B cell (primary cell): ENCODE data around the gene HDAC9. TPM values are rescaled to one million over a fixed set of nuclear protein-coding genes. Genes with fewer than 3 reads are reported as not detected.

Experiments used
- ATAC-seq: fragments of 200-7000 bp; cut with Tn5 transposase; one replicate; pipeline ENCODE4 v1.10.0; 2021; ENCODE audit warnings: low read depth, mild to moderate bottlenecking, moderate number of reproducible peaks, moderate library complexity
- CTCF ChIA-PET: fragments of 350-600 bp; sonication (Branson Sonifier 250); formaldehyde crosslinking; loops from one replicate; lab custom pipeline; 2021; ENCODE audit warnings: antibody characterized with exemption, inconsistent platforms; lab: Charles Lee
- POLR2A ChIA-PET: fragments of 350-600 bp; sonication (Branson Sonifier 250); formaldehyde crosslinking; loops from one replicate; lab custom pipeline; 2021; ENCODE audit warnings: antibody characterized with exemption; lab: Charles Lee
- DNase-seq: peaks from one replicate; pipeline ENCODE4 v3.0.0; 2013
- H2AFZ ChIP-seq: 2 replicates; pipeline ENCODE4 v1.6.1; 2012; ENCODE audit warnings: mild to moderate bottlenecking, low read depth, low read length; ENCODE audit not compliant: insufficient read depth, poor library complexity, severe bottlenecking
- H3K27ac ChIP-seq, 2 donors: 1 replicate in 1 of 2; 2 replicates in 1 of 2; pipeline ENCODE4 v1.5.1; 2012 to 2013; ENCODE audit warnings: low read length in 2 of 2, mild to moderate bottlenecking in 2 of 2, moderate library complexity in 1 of 2
- H3K27me3 ChIP-seq, 4 experiments: fragments of 200-600 bp in 1 of 4; sonication (generic) in 1 of 4; replicated peaks in 1 of 4; 1 replicate in 2 of 4; 2 replicates in 2 of 4; pipeline versions ENCODE4 v1.6.1 to v1.7.0; 2013 to 2016; ENCODE audit warnings: low read length in 3 of 4, mild to moderate bottlenecking in 2 of 4, mixed read lengths in 1 of 4, moderate library complexity in 1 of 4; ENCODE audit not compliant: insufficient read depth in 4 of 4, control insufficient read depth in 3 of 4; ENCODE audit errors: control extremely low read depth in 1 of 4
- H3K36me3 ChIP-seq, 2 experiments: replicated peaks in 1 of 2; 1 replicate in 1 of 2; 2 replicates in 1 of 2; pipeline versions ENCODE4 v1.6.1 to v1.7.1; 2013; ENCODE audit warnings: low read length in 1 of 2; ENCODE audit not compliant: insufficient read depth in 2 of 2, control insufficient read depth in 1 of 2; ENCODE audit errors: control extremely low read depth in 1 of 2, extremely low read depth in 1 of 2
- H3K4me1 ChIP-seq, 2 donors: fragments of 200-600 bp in 1 of 2; sonication (generic) in 1 of 2; 1 replicate in 1 of 2; 2 replicates in 1 of 2; pipeline versions ENCODE4 v1.5.1 to v1.6.1; 2013 to 2017; ENCODE audit warnings: low read length in 2 of 2; ENCODE audit not compliant: control insufficient read depth in 2 of 2, insufficient read depth in 2 of 2
- H3K4me2 ChIP-seq: replicated peaks from 2 replicates; pipeline ENCODE3; 2012; ENCODE audit warnings: mild to moderate bottlenecking, low read depth, low read length; ENCODE audit not compliant: poor library complexity, severe bottlenecking
- H3K4me3 ChIP-seq, 5 experiments: fragments of 200-600 bp in 1 of 5; sonication (generic) in 1 of 5; 1 replicate in 3 of 5; 2 replicates in 2 of 5; pipeline versions ENCODE4 v1.5.1 to v1.7.0; 2011 to 2016; ENCODE audit warnings: low read length in 4 of 5, mild to moderate bottlenecking in 4 of 5, low read depth in 2 of 5, control low read depth in 1 of 5, moderate library complexity in 1 of 5; ENCODE audit not compliant: insufficient read depth in 1 of 5; ENCODE audit errors: control extremely low read depth in 1 of 5, extremely low read depth in 1 of 5
- H3K79me2 ChIP-seq: fragments of 200-600 bp; sonication (generic); one replicate; pipeline ENCODE4 v1.6.0; 2016; ENCODE audit warnings: low read length; ENCODE audit not compliant: control insufficient read depth, insufficient read depth
- H3K9ac ChIP-seq: fragments of 200-600 bp; sonication (generic); 2 replicates; pipeline ENCODE4 v1.6.1; 2017; ENCODE audit warnings: mild to moderate bottlenecking, low read length, moderate library complexity
- H3K9me3 ChIP-seq, 3 donors: one replicate each; pipeline versions ENCODE4 v1.6.1 to v1.7.1; 2013; ENCODE audit warnings: low read length in 2 of 3; ENCODE audit not compliant: control insufficient read depth in 2 of 3, insufficient read depth in 1 of 3; ENCODE audit errors: control extremely low read depth in 1 of 3
- H4K20me1 ChIP-seq: 2 replicates; pipeline ENCODE4 v1.6.0; 2012; ENCODE audit warnings: mild to moderate bottlenecking, low read length; ENCODE audit not compliant: insufficient read depth, control insufficient read depth, poor library complexity, severe bottlenecking
- H3K27ac Mint-ChIP-seq: one replicate; pipeline ENCODE4 v1.8.0; 2021; ENCODE audit warnings: mixed read lengths
- H3K27me3 Mint-ChIP-seq: one replicate; pipeline ENCODE4 v1.8.0; 2021; ENCODE audit warnings: mixed read lengths
- H3K4me1 Mint-ChIP-seq: one replicate; pipeline ENCODE4 v1.8.0; 2021; ENCODE audit warnings: mixed read lengths
- H3K4me3 Mint-ChIP-seq: one replicate; pipeline ENCODE4 v1.8.0; 2021; ENCODE audit warnings: mixed read lengths
- H3K9me3 Mint-ChIP-seq: one replicate; pipeline ENCODE4 v1.8.0; 2022; ENCODE audit warnings: mixed read lengths; ENCODE audit not compliant: insufficient read depth
- EZH2 ChIP-seq: IDR thresholded peaks from 2 replicates; pipeline ENCODE4 v1.6.1; 2012; ENCODE audit warnings: borderline replicate concordance, low read depth, mild to moderate bottlenecking, moderate library complexity, low read length; ENCODE audit not compliant: insufficient read depth, poor library complexity, severe bottlenecking
- WGBS: methylation state at CpG from one replicate; pipeline ENCODE4 v1.1.5; 2013; ENCODE audit warnings: missing lambda C conversion rate; ENCODE audit not compliant: insufficient coverage; 5-methylcytosine and 5-hydroxymethylcytosine counted together
- intact Hi-C: fragments of 100-400 bp; cut with micrococcal nuclease; formaldehyde crosslinking; loops from one replicate; pipeline ENCODE4 v1.10.0; 2022
- polyA plus RNA-seq: library from polyadenylated mRNA; depleted of rRNA; stranded (reverse); fragments of >200 nt; gene quantifications from 2 replicates; pipeline ENCODE4 v1.2.3, GENCODE V29; 2012
- total RNA-seq, 2 donors: library from RNA; stranded (reverse); fragments of 120-200 nt in 1 of 2; gene quantifications; 1 replicate in 1 of 2; 2 replicates in 1 of 2; pipeline versions ENCODE4 v1.2.3 to v1.2.4, GENCODE V29; 2013 to 2022
- TF ChIP-seq, protein P1 (sequence below): fragments of 200-600 bp; IDR thresholded peaks from one replicate; pipeline ENCODE4 v1.8.0; 2022; ENCODE audit warnings: antibody characterized with exemption, mild to moderate bottlenecking

The HDAC9 gene
- total and polyA plus RNA-seq, 2 donors (not counting 1 experiment from before 2014, with no cell fraction given): 49.1 to 64.8 TPM

DNA sequence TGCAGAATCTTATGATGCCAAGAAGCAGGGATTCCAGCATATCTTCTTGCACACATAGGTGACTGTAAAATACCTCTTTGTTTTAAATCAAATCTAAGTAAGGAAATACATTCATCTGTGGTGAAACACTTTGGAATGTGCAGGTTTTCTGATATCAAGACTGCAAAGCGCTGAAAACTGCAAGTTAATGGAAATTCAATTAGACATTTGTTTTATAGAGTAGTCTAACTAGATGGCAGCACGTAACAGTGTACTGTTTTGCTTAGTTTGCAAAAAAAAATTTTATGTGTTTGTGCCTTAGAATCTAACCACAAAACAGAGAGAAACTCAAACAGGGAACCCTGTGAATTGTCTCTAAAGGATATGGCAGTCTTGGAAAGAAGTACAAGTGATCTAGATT, 259.2 kb downstream of the HDAC9 start:
- WGBS: no CpG with 5 or more reads among the region's 2 CpGs
- H3K4me3 Mint-ChIP-seq: no peak overlapping the region

DNA sequence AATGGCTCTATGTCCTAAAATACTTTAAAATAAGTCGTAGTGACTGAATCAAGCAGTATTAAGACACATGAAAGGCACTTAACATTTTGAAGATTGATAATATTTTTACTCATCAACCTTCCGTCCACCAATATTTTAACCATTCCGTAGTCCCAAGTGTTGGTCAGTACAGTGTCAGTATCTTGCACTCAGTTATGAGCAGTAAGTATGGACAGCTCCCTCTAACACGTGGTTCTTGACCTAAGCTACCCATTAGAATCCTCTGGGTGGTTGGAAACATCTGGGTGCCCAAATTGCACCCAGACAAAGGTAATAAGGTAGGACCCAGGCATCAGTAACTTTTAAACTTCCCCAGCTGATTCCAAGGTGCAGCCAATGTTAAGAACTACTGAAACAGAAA, 260.2 kb downstream of the HDAC9 start:
- no peak for DNase-seq
- no peak for ATAC-seq
- H4K20me1 ChIP-seq: no peaks in the 10 kb centered on the region
- Mint-ChIP-seq H3K27ac (no peak overlapping the region), H3K27me3 (no peaks in the 10 kb centered on the region), H3K4me1 (no peaks in the 10 kb centered on the region), H3K4me3 (no peak overlapping the region), H3K9me3 (no peaks in the 10 kb centered on the region)
- H3K27me3 ChIP-seq: no peaks in the 10 kb centered on the region
- no peak overlapping the region for H3K9ac ChIP-seq
- no peaks in the 10 kb centered on the region for H3K4me1 ChIP-seq
- no peak overlapping the region for H3K27ac ChIP-seq
- H3K79me2 ChIP-seq: no peaks in the 10 kb centered on the region
- H3K36me3 ChIP-seq: no peaks in the 10 kb centered on the region
- no peaks in the 10 kb centered on the region for H3K9me3 ChIP-seq
- WGBS: 80% methylated on average over 1 of the region's 4 CpGs
- no peak overlapping the region for H3K4me3 ChIP-seq
- no peak overlapping the region for H3K4me2 ChIP-seq
- no peak for TF ChIP-seq EZH2
- TF ChIP-seq, protein P1, sequence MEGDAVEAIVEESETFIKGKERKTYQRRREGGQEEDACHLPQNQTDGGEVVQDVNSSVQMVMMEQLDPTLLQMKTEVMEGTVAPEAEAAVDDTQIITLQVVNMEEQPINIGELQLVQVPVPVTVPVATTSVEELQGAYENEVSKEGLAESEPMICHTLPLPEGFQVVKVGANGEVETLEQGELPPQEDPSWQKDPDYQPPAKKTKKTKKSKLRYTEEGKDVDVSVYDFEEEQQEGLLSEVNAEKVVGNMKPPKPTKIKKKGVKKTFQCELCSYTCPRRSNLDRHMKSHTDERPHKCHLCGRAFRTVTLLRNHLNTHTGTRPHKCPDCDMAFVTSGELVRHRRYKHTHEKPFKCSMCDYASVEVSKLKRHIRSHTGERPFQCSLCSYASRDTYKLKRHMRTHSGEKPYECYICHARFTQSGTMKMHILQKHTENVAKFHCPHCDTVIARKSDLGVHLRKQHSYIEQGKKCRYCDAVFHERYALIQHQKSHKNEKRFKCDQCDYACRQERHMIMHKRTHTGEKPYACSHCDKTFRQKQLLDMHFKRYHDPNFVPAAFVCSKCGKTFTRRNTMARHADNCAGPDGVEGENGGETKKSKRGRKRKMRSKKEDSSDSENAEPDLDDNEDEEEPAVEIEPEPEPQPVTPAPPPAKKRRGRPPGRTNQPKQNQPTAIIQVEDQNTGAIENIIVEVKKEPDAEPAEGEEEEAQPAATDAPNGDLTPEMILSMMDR: no peak
- no peak overlapping the region for H2AFZ ChIP-seq
- ChIA-PET POLR2A (no interaction called here), CTCF (no interaction called here)
- intact Hi-C loops: no loop called here

More for the DNA sequence above, 259.2 kb downstream of the HDAC9 start:
- Histone ChIP-seq H3K27me3 (no peaks in the 10 kb centered on the region), H3K9ac (no peak overlapping the region), H3K27ac (no peak overlapping the region), H3K4me1 (no peaks in the 10 kb centered on the region), H4K20me1 (no peaks in the 10 kb centered on the region), H3K4me2 (no peak overlapping the region), H3K79me2 (no peaks in the 10 kb centered on the region), H2AFZ (no peak overlapping the region), H3K36me3 (no peaks in the 10 kb centered on the region), H3K4me3 (no peak overlapping the region), H3K9me3 (no peaks in the 10 kb centered on the region)
- CTCF ChIA-PET: no interaction called here
- DNase-seq (no peak), ATAC-seq (no peak)
- H3K27me3 Mint-ChIP-seq: no peaks in the 10 kb centered on the region
- intact Hi-C loops: no loop called here
- no peak overlapping the region for H3K27ac Mint-ChIP-seq
- no peaks in the 10 kb centered on the region for H3K9me3 Mint-ChIP-seq
- TF ChIP-seq EZH2: no peak
- TF ChIP-seq, protein P1: no peak
- no peaks in the 10 kb centered on the region for H3K4me1 Mint-ChIP-seq
- POLR2A ChIA-PET: no interaction called here
